Vagina (tissue), 2 donors: ENCODE data around the gene GPX4. TPM values are rescaled to one million over a fixed set of nuclear protein-coding genes. Genes with fewer than 3 reads are reported as not detected.

Experiments used
- DNase-seq, 2 donors: peaks; one replicate each; pipeline ENCODE4 v3.0.0-alpha.2; 2017; ENCODE audit errors: extremely low spot score in 2 of 2
- H3K27ac ChIP-seq: fragments of 200-600 bp; sonication (generic); one replicate; pipeline ENCODE4 v1.5.1; 2019
- H3K27me3 ChIP-seq: fragments of 200-600 bp; sonication (generic); one replicate; pipeline ENCODE4 v1.5.1; 2019
- H3K36me3 ChIP-seq, 2 donors: fragments of 200-600 bp; sonication (generic); one replicate each; pipeline ENCODE4 v1.5.1; 2017 to 2019
- H3K4me1 ChIP-seq: fragments of 200-600 bp; sonication (generic); one replicate; pipeline ENCODE4 v1.5.1; 2019
- H3K4me3 ChIP-seq, 2 donors: fragments of 200-600 bp; sonication (generic); 1 replicate in 1 of 2; 2 replicates in 1 of 2; pipeline ENCODE4 v1.5.1; 2016 to 2019
- H3K9me3 ChIP-seq: fragments of 200-600 bp; sonication (generic); one replicate; pipeline ENCODE4 v1.5.1; 2019
- CTCF ChIP-seq, 3 experiments: fragments of 450-650 bp in 2 of 3; fragments of 200-600 bp in 1 of 3; sonication (generic) in 1 of 3; IDR thresholded peaks; one replicate each; pipeline ENCODE4 v1.5.1; 2017 to 2019; ENCODE audit warnings: antibody characterized with exemption in 3 of 3, mild to moderate bottlenecking in 2 of 3, moderate library complexity in 2 of 3
- POLR2A ChIP-seq, 2 donors: fragments of 450-650 bp; IDR thresholded peaks; one replicate each; pipeline ENCODE4 v1.6.1; 2017; ENCODE audit warnings: antibody characterized with exemption in 2 of 2, mild to moderate bottlenecking in 2 of 2, moderate library complexity in 2 of 2
- POLR2AphosphoS5 ChIP-seq, 2 donors: sonication (generic); formaldehyde crosslinking; IDR thresholded peaks; one replicate each; pipeline ENCODE4 v1.9.0; 2017; ENCODE audit warnings: antibody characterized with exemption in 2 of 2, mild to moderate bottlenecking in 2 of 2, low read depth in 1 of 2; ENCODE audit not compliant: insufficient read depth in 1 of 2
- intact Hi-C: fragments of 100-400 bp; cut with DNase I; formaldehyde crosslinking; loops from one replicate; pipeline ENCODE4 v1.15.1; 2023
- total RNA-seq: library from RNA; depleted of rRNA; stranded (reverse); fragments of >200 nt; gene quantifications from one replicate; pipeline ENCODE4 v1.2.3, GENCODE V29; 2016

Gene GPX4
- total RNA-seq, 1 donor from 2014 or later, result 524 TPM

- H3K9me3 ChIP-seq, result no peaks in the 10 kb centered on the region
- intact Hi-C loops, result no loop called here
- TF ChIP-seq POLR2A (IDR thresholded peaks at IDR 0.05) (no peak), CTCF (IDR thresholded peaks at IDR 0.05) (no peak), POLR2AphosphoS5 (IDR thresholded peaks at IDR 0.05; ENCODE audit: insufficient read depth in 1 of 2, low read depth in 1 of 2) (no peak)
- peaks cover 55% of the 10 kb centered on the region for H3K4me1 ChIP-seq
- H3K27me3 ChIP-seq, result no peaks in the 10 kb centered on the region
- peak overlapping the region; percentile 41 to 48 for H3K4me3 ChIP-seq
- no peak overlapping the region for H3K27ac ChIP-seq
- DNase-seq, result no peak
- no peaks in the 10 kb centered on the region for H3K36me3 ChIP-seq
These were observed 37.5 kb upstream of the GPX4 start for GRCh38 chr19:1066251-1066747.

GRCh38 chr19:1066748-1067340 is 37.0 kb upstream of the GPX4 start, which contains the start of gene ARHGAP45:
TSS of gene ARHGAP45 (plus strand) at chr19:1067167. CDS start at chr19:1067406, 239 bp downstream.
- peaks cover 55% of the 10 kb centered on the region for H3K4me1 ChIP-seq
- no peaks in the 10 kb centered on the region for H3K36me3 ChIP-seq
- H3K9me3 ChIP-seq, result no peaks in the 10 kb centered on the region
- no peak for DNase-seq
- TF ChIP-seq CTCF (IDR thresholded peaks at IDR 0.05) (no peak), POLR2AphosphoS5 (IDR thresholded peaks at IDR 0.05; ENCODE audit: insufficient read depth in 1 of 2, low read depth in 1 of 2) (no peak)
- H3K27ac ChIP-seq, result peak within 1 kb of the TSS; percentile 12
- peak within 1 kb of the TSS; percentile 41 to 48 for H3K4me3 ChIP-seq
- intact Hi-C loops, result no loop called here
- H3K27me3 ChIP-seq, result no peaks in the 10 kb centered on the region

GRCh38 chr19:1067341-1067957 is 36.3 kb upstream of the GPX4 start:
- no peak for DNase-seq
- no peak for TF ChIP-seq POLR2AphosphoS5 (IDR thresholded peaks at IDR 0.05; ENCODE audit: insufficient read depth in 1 of 2, low read depth in 1 of 2)
- TF ChIP-seq POLR2A (IDR thresholded peaks at IDR 0.05), result no peak
- Histone ChIP-seq H3K27ac (peak overlapping the region; percentile 12), H3K9me3 (no peaks in the 10 kb centered on the region), H3K4me1 (peaks cover 55% of the 10 kb centered on the region), H3K36me3 (no peaks in the 10 kb centered on the region), H3K27me3 (no peaks in the 10 kb centered on the region), H3K4me3 (peak overlapping the region; percentile 41 to 48)
- intact Hi-C loops, result no loop called here

GRCh38 chr19:1068009-1069001 is 35.5 kb upstream of the GPX4 start:
- Histone ChIP-seq H3K4me1 (peaks cover 55% of the 10 kb centered on the region), H3K4me3 (peak overlapping the region; percentile 41 to 48), H3K27ac (peak overlapping the region; percentile 12), H3K9me3 (no peaks in the 10 kb centered on the region), H3K36me3 (no peaks in the 10 kb centered on the region), H3K27me3 (no peaks in the 10 kb centered on the region)
- intact Hi-C loops, result no loop called here
- TF ChIP-seq POLR2AphosphoS5 (IDR thresholded peaks at IDR 0.05; ENCODE audit: insufficient read depth in 1 of 2, low read depth in 1 of 2) (no peak), POLR2A (IDR thresholded peaks at IDR 0.05) (no peak), CTCF (IDR thresholded peaks at IDR 0.05) (no peak)
- no peak for DNase-seq
